NCI-H345 (cell line): ENCODE results near the gene HBM.
"Not testable (repeated sequence)": the region's sequence is repeated elsewhere in the genome, so short reads cannot be mapped to it uniquely, and the experiment has no call there.

Source experiments
- DNase-seq: peaks from one replicate; lab custom pipeline; 2025; lab: John Stamatoyannopoulos, UW

HBM gene

DNA sequence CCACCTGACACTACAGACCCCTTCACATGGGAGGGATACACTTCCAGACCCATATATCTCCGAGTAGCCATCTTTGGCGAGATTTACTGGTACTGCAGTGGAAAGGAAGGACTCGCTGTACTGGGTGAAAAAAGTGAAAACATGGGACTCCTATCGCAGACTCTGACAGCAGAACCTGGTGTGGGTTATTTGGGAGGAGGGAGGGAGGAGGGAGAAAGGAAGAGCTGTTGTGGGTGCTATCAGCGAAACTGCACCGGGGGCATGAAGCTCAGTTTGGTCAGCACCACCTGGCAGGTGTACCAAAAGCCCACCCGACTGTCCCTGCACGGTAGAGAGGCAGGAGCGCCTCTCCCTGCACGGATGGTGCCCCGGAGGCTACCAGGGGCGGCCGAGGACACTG lies 19.4 kb downstream of the HBM start:
- no peak for DNase-seq

GRCh38 chr16:185691-186090 lies 19.9 kb downstream of the HBM start:
- DNase-seq = no peak

DNA sequence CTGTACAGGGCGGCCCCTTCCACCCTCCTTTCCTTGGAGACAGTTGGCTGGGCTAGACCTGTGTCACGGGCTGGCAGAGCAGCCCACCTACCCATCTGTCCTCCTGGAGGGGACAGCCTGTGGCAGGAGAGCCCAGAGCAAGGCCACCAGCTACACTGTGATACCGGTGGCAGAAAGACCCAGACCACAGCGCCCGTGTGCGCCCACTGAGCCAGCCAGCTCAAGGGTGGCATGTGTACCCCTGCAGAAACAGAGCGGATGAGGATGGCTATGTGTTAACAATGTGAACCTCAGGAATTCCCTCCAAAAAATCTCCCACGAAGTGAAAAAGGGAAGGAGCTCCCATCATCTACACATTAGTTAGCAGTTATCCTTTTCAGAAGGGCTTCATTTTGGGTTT lies 21.6 kb downstream of the HBM start:
- DNase-seq = no peak

GRCh38 chr16:188674-189073 lies 22.9 kb downstream of the HBM start:
- DNase-seq = no peak

- no peak for DNase-seq
These were observed 23.9 kb downstream of the HBM start for GRCh38 chr16:189604-190186.

- DNase-seq = no peak
These were observed 26.1 kb downstream of the HBM start for GRCh38 chr16:191831-192230.

DNA sequence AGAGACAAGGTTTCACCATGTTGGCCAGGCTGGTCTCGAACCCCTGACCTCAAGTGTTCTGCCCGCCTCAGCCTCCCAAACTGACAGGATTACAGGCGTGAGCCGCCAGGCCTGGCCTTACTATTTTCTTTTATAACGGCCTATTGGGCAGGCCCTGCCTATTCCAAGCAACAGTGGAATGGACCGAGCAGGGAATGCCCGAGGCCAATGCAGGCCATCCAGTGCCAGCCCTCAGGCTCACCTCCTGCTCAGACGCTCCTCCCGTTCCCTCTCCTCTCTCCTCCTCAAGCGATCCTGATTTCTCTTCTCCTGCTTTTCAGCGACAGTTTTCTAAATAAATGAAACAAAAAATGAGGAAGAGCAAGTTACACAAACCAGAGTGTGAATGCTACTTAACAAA lies 26.9 kb downstream of the HBM start:
- DNase-seq = no peak

GRCh38 chr16:193441-193840 lies 27.7 kb downstream of the HBM start:
- no peak for DNase-seq

GRCh38 chr16:194516-194915 lies 28.7 kb downstream of the HBM start:
- no peak for DNase-seq

- DNase-seq = no peak
These were observed 34.6 kb downstream of the HBM start for GRCh38 chr16:200388-200787.

- no peak for DNase-seq
These were observed 37.5 kb downstream of the HBM start for GRCh38 chr16:203246-203645.

GRCh38 chr16:204046-204445 lies 38.3 kb downstream of the HBM start:
- not testable (repeated sequence) for DNase-seq

- not testable (repeated sequence) for DNase-seq
These were observed 43.6 kb downstream of the HBM start for GRCh38 chr16:209359-209758.

DNA sequence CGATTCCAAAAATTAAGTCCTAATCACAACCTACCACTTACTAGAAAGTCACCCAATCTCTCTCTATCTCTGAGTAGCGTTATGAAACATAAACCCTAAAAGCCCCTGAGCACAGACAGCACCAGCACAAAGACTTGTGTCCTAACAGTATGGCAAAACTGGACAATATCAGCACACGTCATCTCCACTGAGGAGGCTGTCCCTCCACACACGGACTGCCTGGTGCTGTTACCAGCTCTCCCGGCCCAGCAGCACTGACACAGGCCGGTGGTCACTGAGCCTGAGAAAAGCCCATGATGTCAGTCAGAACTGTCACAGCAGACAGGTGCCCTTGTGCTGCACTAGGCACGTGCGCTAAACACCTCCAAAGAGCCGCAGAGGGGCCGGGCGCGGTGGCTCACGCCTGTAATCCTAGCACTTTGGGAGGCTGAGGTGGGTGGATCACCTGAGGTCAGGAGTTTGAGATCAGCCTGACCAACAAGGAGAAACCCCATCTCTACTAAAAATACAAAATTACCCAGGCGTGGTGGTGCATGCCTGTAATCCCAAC lies 45.9 kb downstream of the HBM start:
- DNase-seq = not testable (repeated sequence)

DNA sequence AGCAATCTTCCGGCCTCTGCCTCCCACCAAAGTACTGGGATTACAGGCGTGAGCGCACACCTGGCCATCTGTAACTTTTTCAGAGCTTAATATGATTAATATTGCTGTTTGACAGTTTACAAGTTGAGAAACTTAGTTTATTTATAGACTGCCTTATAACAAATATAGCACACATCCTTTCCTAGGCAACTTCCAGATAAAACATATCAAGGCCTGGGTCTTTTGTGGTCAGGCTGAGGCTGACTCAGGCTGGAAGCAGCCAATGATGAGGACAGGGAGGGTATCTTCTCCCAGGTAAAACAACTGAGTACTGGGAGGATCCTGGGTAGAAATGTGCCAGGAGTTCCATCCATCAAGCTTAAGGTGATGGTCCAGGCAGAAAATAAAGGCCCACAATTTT lies 47.2 kb downstream of the HBM start:
- DNase-seq = no peak
